Calu3 (cell line): ENCODE measurements around the gene PHOSPHO1. TPM values are rescaled to one million over a fixed set of nuclear protein-coding genes. Genes with fewer than 3 reads are reported as not detected.

Source experiments
- BruUV-seq: library from RNA; stranded (reverse); fragments of 400-500 nt; replicated peaks from 2 replicates; lab custom pipeline; 2021; lab: Mats Ljungman, UMichigan
- CTCF ChIA-PET: fragments of 300-600 bp; sonication (Branson Sonifier 250); formaldehyde crosslinking; loops from one replicate; lab custom pipeline; 2022; ENCODE audit warnings: antibody characterized with exemption; lab: Charles Lee
- DNase-seq: peaks from one replicate; pipeline ENCODE4 v3.0.0; 2022
- H3K27ac Mint-ChIP-seq: one replicate; pipeline ENCODE4 v1.8.0; 2022; ENCODE audit warnings: mixed read lengths; ENCODE audit not compliant: unreplicated experiment
- H3K27me3 Mint-ChIP-seq: one replicate; pipeline ENCODE4 v1.8.0; 2022; ENCODE audit warnings: mixed read lengths; ENCODE audit not compliant: unreplicated experiment
- H3K36me3 Mint-ChIP-seq: one replicate; pipeline ENCODE4 v1.8.0; 2022; ENCODE audit warnings: mild to moderate bottlenecking, moderate library complexity, mixed read lengths; ENCODE audit not compliant: insufficient read depth, unreplicated experiment
- H3K4me1 Mint-ChIP-seq: one replicate; pipeline ENCODE4 v1.8.0; 2022; ENCODE audit warnings: mild to moderate bottlenecking, low read depth, mixed read lengths; ENCODE audit not compliant: unreplicated experiment
- H3K4me3 Mint-ChIP-seq: one replicate; pipeline ENCODE4 v1.8.0; 2022; ENCODE audit warnings: mild to moderate bottlenecking, low read depth, moderate library complexity, mixed read lengths; ENCODE audit not compliant: unreplicated experiment
- H3K9me3 Mint-ChIP-seq: one replicate; pipeline ENCODE4 v1.8.0; 2022; ENCODE audit warnings: low read depth, mixed read lengths; ENCODE audit not compliant: unreplicated experiment
- intact Hi-C: fragments of 100-400 bp; cut with micrococcal nuclease; formaldehyde crosslinking; loops from one replicate; pipeline ENCODE4 v1.10.0; 2022; ENCODE audit not compliant: unreplicated experiment
- total RNA-seq: library from RNA; stranded (reverse); gene quantifications from 2 replicates; pipeline ENCODE4 v1.2.3, GENCODE V29; 2022
- TF ChIP-seq, protein P1 (sequence below): fragments of 200-600 bp; IDR thresholded peaks from one replicate; pipeline ENCODE4 v1.8.0; 2022; ENCODE audit warnings: antibody characterized with exemption; ENCODE audit not compliant: unreplicated experiment

Gene PHOSPHO1
- total RNA-seq, 1 experiment from 2014 or later = not detected

DNA sequence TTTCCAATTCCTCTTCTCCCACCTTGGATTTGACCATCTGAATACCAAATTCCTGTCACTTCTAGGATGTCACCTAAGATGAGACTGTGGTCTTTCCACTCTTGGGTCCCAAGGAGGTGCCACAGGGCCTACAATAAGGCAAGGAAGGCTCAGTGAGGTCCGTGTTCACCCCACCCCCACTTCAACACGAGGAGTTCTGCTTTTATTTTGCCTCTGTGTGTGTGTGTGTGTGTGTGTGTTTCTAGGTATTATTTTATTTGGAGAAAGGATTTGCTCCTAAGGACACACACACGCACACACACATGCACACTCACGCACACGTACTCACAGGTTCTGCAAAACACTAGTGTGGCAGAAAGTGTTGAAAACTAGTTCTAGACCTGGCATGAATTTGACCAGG is 24.5 kb upstream of the PHOSPHO1 start:
- CTCF ChIA-PET = interaction anchor here (0.7 kb wide), 1 partner anchor 43 kb away, joined by 3 read pairs; no protein-coding TSS in a partner anchor
- Mint-ChIP-seq H3K36me3 (no peaks in the 10 kb centered on the region), H3K9me3 (no peaks in the 10 kb centered on the region), H3K27me3 (peaks cover 17% of the 10 kb centered on the region), H3K4me1 (no peaks in the 10 kb centered on the region), H3K27ac (no peak overlapping the region), H3K4me3 (no peak overlapping the region)
- TF ChIP-seq, protein P1, sequence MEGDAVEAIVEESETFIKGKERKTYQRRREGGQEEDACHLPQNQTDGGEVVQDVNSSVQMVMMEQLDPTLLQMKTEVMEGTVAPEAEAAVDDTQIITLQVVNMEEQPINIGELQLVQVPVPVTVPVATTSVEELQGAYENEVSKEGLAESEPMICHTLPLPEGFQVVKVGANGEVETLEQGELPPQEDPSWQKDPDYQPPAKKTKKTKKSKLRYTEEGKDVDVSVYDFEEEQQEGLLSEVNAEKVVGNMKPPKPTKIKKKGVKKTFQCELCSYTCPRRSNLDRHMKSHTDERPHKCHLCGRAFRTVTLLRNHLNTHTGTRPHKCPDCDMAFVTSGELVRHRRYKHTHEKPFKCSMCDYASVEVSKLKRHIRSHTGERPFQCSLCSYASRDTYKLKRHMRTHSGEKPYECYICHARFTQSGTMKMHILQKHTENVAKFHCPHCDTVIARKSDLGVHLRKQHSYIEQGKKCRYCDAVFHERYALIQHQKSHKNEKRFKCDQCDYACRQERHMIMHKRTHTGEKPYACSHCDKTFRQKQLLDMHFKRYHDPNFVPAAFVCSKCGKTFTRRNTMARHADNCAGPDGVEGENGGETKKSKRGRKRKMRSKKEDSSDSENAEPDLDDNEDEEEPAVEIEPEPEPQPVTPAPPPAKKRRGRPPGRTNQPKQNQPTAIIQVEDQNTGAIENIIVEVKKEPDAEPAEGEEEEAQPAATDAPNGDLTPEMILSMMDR = no peak
- intact Hi-C loops = no loop called here
- DNase-seq = no peak
- BruUV-seq = no TSS peak

DNA sequence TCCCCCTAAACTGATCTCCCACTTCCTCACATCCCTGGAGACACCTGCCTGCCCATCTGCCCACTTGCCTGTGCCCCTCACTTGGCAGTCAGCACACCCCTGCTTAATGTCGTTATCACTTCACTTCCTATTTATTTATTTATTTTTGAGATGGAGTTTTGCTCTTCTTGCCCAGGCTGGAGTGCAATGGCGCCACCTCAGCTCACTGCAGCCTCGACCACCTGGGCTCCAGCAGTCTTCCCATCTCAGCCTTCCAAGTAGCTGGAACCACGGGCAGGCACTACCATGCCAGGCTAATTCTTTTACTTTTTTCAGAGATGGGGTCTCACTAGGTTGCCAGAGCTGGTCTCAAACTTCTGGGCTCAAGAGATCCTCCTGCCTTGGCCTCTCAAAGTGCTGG is 23.5 kb upstream of the PHOSPHO1 start:
- CTCF ChIA-PET = interaction anchor here (0.5 to 0.7 kb wide), 4 partner anchors 13 to 1173 kb away, joined by 3 to 6 read pairs (median 4); no protein-coding TSS in a partner anchor
- H3K36me3 Mint-ChIP-seq = no peaks in the 10 kb centered on the region
- no peaks in the 10 kb centered on the region for H3K9me3 Mint-ChIP-seq
- no peak for DNase-seq
- peaks cover 7% of the 10 kb centered on the region for H3K4me1 Mint-ChIP-seq
- no TSS peak for BruUV-seq
- TF ChIP-seq, protein P1 = no peak
- no peak overlapping the region for H3K4me3 Mint-ChIP-seq
- intact Hi-C loops = no loop called here
- H3K27me3 Mint-ChIP-seq = peaks cover 17% of the 10 kb centered on the region
- no peak overlapping the region for H3K27ac Mint-ChIP-seq

DNA sequence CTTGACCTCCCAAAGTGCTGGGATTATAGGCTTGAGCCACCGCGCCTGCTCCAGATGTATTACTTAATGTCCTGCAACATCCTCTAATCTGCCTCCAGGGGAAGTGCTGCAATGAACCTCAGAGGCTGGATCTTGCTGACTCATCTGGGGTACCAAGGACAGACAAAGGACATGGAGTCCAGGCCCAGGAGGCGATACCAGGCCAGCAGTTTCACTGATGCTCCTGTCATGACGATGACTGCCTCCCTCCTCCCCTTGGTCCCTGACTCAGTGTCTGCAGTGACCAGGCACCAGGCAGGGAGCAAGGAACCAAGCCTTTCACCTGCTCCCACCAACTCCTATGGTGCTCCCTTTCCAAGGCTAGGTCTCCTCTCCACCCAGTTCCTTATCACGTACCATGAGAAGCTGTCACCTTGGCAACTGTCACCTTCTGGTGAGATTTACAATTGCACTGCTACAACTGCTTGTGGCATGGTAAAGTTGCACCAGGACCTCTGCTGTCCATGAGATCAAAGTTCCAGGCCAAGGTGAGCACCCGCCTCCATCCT is 21.6 kb upstream of the PHOSPHO1 start:
- TF ChIP-seq, protein P1 = no peak
- DNase-seq = no peak
- Mint-ChIP-seq H3K36me3 (no peaks in the 10 kb centered on the region), H3K9me3 (no peaks in the 10 kb centered on the region), H3K4me1 (peaks cover 9% of the 10 kb centered on the region), H3K27me3 (peaks cover 34% of the 10 kb centered on the region), H3K4me3 (no peak overlapping the region), H3K27ac (no peak overlapping the region)
- CTCF ChIA-PET = interaction anchor here (1.1 kb wide), 1 partner anchor 8 kb away, joined by 3 read pairs; no protein-coding TSS in a partner anchor
- intact Hi-C loops = no loop called here
- no TSS peak for BruUV-seq

DNA sequence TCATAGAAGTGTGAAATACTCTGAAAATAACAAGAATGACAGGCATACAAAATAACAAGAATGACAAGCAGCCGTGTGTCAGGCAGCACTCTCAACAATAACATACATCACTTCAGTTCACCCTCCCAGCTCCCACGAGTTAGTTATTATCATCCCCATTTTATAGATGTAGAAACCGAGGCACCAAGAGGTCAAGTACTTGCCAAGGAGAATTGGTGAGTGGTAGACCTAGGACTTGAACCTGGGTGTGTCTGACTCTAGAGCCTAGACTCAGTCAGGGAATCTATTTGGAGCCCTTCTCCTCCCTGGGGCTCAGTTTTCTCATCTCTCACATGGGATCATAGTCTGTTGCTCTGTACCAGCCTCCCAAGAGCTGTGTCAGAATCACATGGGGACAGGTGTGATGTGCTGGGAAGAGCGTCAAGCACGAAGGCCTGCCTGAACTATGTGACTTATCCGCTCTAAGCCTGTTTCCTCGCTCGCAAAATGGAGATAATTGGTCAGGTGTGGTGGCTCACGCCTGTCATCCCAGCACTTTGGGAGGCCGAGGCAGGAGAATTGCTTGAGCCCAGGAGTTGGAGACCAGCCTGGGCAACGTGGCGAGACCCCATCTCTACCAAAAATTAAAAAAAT is 19.4 kb upstream of the PHOSPHO1 start:
- no peak for DNase-seq
- Mint-ChIP-seq H3K27ac (no peak overlapping the region), H3K4me1 (peaks cover 9% of the 10 kb centered on the region), H3K36me3 (no peaks in the 10 kb centered on the region), H3K27me3 (peaks cover 34% of the 10 kb centered on the region), H3K4me3 (no peak overlapping the region), H3K9me3 (no peaks in the 10 kb centered on the region)
- CTCF ChIA-PET = no interaction called here
- intact Hi-C loops = loop anchor here (1.0 kb wide), 1 partner anchor 16 kb away; no protein-coding TSS in a partner anchor
- no TSS peak for BruUV-seq
- TF ChIP-seq, protein P1 = no peak
